ENCODE data around the gene RHBDF1.

DNA sequence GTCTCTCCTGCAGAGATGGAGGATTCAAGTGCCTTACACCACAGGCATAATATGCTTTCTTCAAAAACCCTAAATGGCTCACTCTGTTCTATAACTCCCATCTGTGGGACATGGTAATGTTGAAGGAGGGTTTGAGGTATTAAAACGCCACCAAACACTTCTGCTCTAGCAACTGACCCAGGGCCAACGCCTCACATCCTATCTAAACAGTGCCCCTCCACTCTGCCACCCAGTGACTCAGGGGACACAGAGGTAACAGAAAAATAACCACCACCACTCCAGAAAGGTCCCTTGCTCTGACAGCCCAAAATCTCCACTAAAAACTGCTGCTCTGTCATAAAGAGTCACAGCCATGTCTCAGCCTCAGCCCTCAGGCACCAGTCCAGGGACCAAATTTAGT lies 48.3 kb upstream of the RHBDF1 start:
- no peak for TF ChIP-seq ZNF830 (CRISPR knock-in tag; IDR thresholded peaks at IDR 0.05)
- TF ChIP-seq, protein P1, sequence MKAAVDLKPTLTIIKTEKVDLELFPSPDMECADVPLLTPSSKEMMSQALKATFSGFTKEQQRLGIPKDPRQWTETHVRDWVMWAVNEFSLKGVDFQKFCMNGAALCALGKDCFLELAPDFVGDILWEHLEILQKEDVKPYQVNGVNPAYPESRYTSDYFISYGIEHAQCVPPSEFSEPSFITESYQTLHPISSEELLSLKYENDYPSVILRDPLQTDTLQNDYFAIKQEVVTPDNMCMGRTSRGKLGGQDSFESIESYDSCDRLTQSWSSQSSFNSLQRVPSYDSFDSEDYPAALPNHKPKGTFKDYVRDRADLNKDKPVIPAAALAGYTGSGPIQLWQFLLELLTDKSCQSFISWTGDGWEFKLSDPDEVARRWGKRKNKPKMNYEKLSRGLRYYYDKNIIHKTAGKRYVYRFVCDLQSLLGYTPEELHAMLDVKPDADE (conservative IDR thresholded peaks at IDR 0.05; ENCODE audit: control insufficient read depth, low read depth, low read length) = no peak
- TF ChIP-seq ZNF23 (CRISPR knock-in tag; IDR thresholded peaks at IDR 0.05) = no peak
- TF ChIP-seq SIX5 (IDR thresholded peaks at IDR 0.05; ENCODE audit: borderline replicate concordance in 1 of 2, insufficient read depth in 1 of 2, low read depth in 1 of 2, low read length in 2 of 2) = no peak
- TF ChIP-seq, protein P2, sequence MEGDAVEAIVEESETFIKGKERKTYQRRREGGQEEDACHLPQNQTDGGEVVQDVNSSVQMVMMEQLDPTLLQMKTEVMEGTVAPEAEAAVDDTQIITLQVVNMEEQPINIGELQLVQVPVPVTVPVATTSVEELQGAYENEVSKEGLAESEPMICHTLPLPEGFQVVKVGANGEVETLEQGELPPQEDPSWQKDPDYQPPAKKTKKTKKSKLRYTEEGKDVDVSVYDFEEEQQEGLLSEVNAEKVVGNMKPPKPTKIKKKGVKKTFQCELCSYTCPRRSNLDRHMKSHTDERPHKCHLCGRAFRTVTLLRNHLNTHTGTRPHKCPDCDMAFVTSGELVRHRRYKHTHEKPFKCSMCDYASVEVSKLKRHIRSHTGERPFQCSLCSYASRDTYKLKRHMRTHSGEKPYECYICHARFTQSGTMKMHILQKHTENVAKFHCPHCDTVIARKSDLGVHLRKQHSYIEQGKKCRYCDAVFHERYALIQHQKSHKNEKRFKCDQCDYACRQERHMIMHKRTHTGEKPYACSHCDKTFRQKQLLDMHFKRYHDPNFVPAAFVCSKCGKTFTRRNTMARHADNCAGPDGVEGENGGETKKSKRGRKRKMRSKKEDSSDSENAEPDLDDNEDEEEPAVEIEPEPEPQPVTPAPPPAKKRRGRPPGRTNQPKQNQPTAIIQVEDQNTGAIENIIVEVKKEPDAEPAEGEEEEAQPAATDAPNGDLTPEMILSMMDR (IDR thresholded peaks at IDR 0.05 in 2 of 3, conservative IDR thresholded peaks at IDR 0.05 in 1 of 3; ENCODE audit: insufficient read depth in 2 of 3, low read depth in 1 of 3, low read length in 3 of 3) = no peak
- TF ChIP-seq ZNF274 (IDR thresholded peaks at IDR 0.05; ENCODE audit: borderline replicate concordance, low read depth, low read length) = no peak
- TF ChIP-seq RAD21 (CRISPR knock-in tag; conservative IDR thresholded peaks at IDR 0.05 in 1 of 2, IDR thresholded peaks at IDR 0.05 in 1 of 2) = no peak
- no peak for TF ChIP-seq ZNF121 (CRISPR knock-in tag; conservative IDR thresholded peaks at IDR 0.05)
- no peak for TF ChIP-seq ZNF444 (CRISPR knock-in tag; IDR thresholded peaks at IDR 0.05)
- TF ChIP-seq FOXM1 (IDR thresholded peaks at IDR 0.05; ENCODE audit: low read depth) = no peak
- no peak for TF ChIP-seq FOXM1 (CRISPR knock-in tag; IDR thresholded peaks at IDR 0.05; ENCODE audit: low read depth)
